OCI-LY1 (cell line): ENCODE measurements around the gene SLC22A7.

Experiments
- H2AFZ ChIP-seq: fragments of 200-600 bp; sonication (generic), shearing (Covaris generic); 2 replicates; pipeline ENCODE4 v1.6.0; 2014; ENCODE audit warnings: antibody characterized with exemption, mild to moderate bottlenecking, low read length
- H3F3A ChIP-seq: fragments of 200-600 bp; sonication (generic), shearing (Covaris generic); 2 replicates; pipeline ENCODE4 v1.6.0; 2014; ENCODE audit warnings: mild to moderate bottlenecking, antibody characterized with exemption, low read length, moderate library complexity; ENCODE audit not compliant: insufficient read depth
- H3K27ac ChIP-seq: fragments of 200-600 bp; sonication (generic); 2 replicates; pipeline ENCODE4 v1.5.1; 2014; ENCODE audit warnings: low read length, mixed run types, mild to moderate bottlenecking, low read depth; ENCODE audit not compliant: poor library complexity, severe bottlenecking
- H3K27me3 ChIP-seq: fragments of 200-600 bp; sonication (generic); 2 replicates; pipeline ENCODE4 v1.6.0; 2014; ENCODE audit warnings: antibody characterized with exemption, mild to moderate bottlenecking, low read length, moderate library complexity; ENCODE audit not compliant: insufficient read depth
- H3K36me3 ChIP-seq: fragments of 200-600 bp; sonication (generic); 2 replicates; pipeline ENCODE4 v1.6.1; 2014; ENCODE audit warnings: mild to moderate bottlenecking, antibody characterized with exemption, low read length, moderate library complexity, mixed read lengths; ENCODE audit not compliant: insufficient read depth
- H3K4me1 ChIP-seq: fragments of 200-600 bp; sonication (generic); 2 replicates; pipeline ENCODE4 v1.5.1; 2014; ENCODE audit warnings: mild to moderate bottlenecking, low read length, moderate library complexity; ENCODE audit not compliant: insufficient read depth, severe bottlenecking
- H3K4me2 ChIP-seq: fragments of 200-600 bp; sonication (generic), shearing (Covaris generic); 2 replicates; pipeline ENCODE4 v1.6.1; 2014; ENCODE audit warnings: low read length
- H3K4me3 ChIP-seq: fragments of 200-600 bp; sonication (generic); 2 replicates; pipeline ENCODE4 v1.5.1; 2014; ENCODE audit warnings: low read length, low read depth, mild to moderate bottlenecking, mixed read lengths; ENCODE audit not compliant: poor library complexity, severe bottlenecking
- H3K79me2 ChIP-seq: fragments of 200-600 bp; shearing (Covaris generic); 2 replicates; pipeline ENCODE4 v1.6.1; 2016; ENCODE audit warnings: mixed run types, low read length, mixed read lengths; ENCODE audit not compliant: insufficient read depth
- H3K9ac ChIP-seq: fragments of 200-600 bp; sonication (generic), shearing (Covaris generic); 2 replicates; pipeline ENCODE4 v1.6.1; 2014; ENCODE audit warnings: mild to moderate bottlenecking, low read length, mixed read lengths
- H3K9me2 ChIP-seq: fragments of 200-600 bp; sonication (generic), shearing (Covaris generic); 2 replicates; pipeline ENCODE4 v1.6.1; 2014; ENCODE audit warnings: low read depth, mild to moderate bottlenecking, low read length, mixed read lengths
- H3K9me3 ChIP-seq: fragments of 200-600 bp; shearing (Covaris generic); 2 replicates; pipeline ENCODE4 v1.6.1; 2014; ENCODE audit warnings: low read length, mixed read lengths
- H4K20me1 ChIP-seq: fragments of 200-600 bp; sonication (generic), shearing (Covaris generic); 2 replicates; pipeline ENCODE4 v1.6.0; 2016; ENCODE audit warnings: mild to moderate bottlenecking, low read length; ENCODE audit not compliant: insufficient read depth
- CTCF ChIP-seq: fragments of 200-600 bp; sonication (generic), shearing (Covaris generic); IDR thresholded peaks from 2 replicates; pipeline ENCODE4 v1.5.1; 2017; ENCODE audit warnings: mild to moderate bottlenecking, antibody characterized with exemption, low read length, moderate library complexity, mixed read lengths
- EZH2 ChIP-seq: fragments of 200-600 bp; sonication (generic), shearing (Covaris generic); IDR thresholded peaks from 2 replicates; pipeline ENCODE4 v1.8.0; 2017; ENCODE audit warnings: borderline replicate concordance, mixed run types, mild to moderate bottlenecking, antibody characterized with exemption, low read length, moderate library complexity, mixed read lengths

The SLC22A7 gene

DNA sequence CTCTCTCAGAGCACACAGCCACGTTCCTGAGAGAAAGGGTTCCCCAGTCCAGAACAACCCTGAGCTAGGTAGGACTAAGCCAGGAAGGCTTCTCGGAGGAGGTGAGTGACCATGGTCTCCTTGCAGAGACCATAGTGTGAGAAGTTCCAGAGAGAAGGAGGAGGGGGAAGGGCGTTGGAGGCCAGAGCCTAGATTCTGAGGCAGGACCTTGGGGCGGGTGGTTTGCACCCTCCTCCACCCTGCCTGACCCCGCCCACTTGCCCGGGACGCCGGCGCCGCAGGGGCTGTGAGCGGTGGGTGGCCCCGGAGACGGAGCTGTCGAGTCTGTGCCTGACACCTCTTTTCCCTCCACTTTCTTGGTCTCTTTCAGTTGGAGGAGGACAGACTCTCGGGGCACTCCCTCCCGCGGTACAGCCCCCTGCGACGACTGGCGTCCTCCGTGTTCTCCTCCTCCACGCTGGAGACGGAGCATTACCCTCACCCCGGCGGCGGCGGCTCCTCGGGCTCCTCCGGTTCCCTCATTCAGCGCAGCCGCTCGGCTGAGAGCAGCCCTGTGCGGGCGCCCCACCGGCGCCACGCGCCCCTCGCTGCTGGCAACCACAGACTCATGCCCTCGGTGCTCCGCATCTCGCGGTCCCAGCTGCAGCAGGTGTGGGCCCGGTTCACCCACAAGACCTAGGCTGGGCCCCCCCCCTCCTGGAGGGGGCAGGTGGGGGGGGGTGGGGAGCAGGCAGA, 28.6 kb upstream of the SLC22A7 start:
- H3K9me2 ChIP-seq = no peaks in the 10 kb centered on the region
- H3K4me1 ChIP-seq = peaks cover 26% of the 10 kb centered on the region
- no peak overlapping the region for H3K27ac ChIP-seq
- H3K9me3 ChIP-seq = no peaks in the 10 kb centered on the region
- H3K4me3 ChIP-seq = peak overlapping the region; percentile 38
- H3K9ac ChIP-seq = no peak overlapping the region
- H3K4me2 ChIP-seq = peak overlapping the region; percentile 70
- H2AFZ ChIP-seq = no peak overlapping the region
- 0 out of 2 replicates have a peak, but pooled peaks cover 6% of the 10 kb centered on the region for H3K27me3 ChIP-seq
- no peaks in the 10 kb centered on the region for H3K36me3 ChIP-seq
- no peak for TF ChIP-seq CTCF
- TF ChIP-seq EZH2 = no peak
- H3F3A ChIP-seq = no peaks in the 10 kb centered on the region
- no peaks in the 10 kb centered on the region for H4K20me1 ChIP-seq
- no peaks in the 10 kb centered on the region for H3K79me2 ChIP-seq

- no peak overlapping the region for H2AFZ ChIP-seq
- peaks cover 26% of the 10 kb centered on the region for H3K4me1 ChIP-seq
- H3K9ac ChIP-seq = no peak overlapping the region
- TF ChIP-seq CTCF = no peak
- H3K79me2 ChIP-seq = no peaks in the 10 kb centered on the region
- H3K4me3 ChIP-seq = no peak overlapping the region
- H3K9me3 ChIP-seq = no peaks in the 10 kb centered on the region
- H3K4me2 ChIP-seq = peak overlapping the region; percentile 2; the same call in 1 of the 2 replicates
- no peaks in the 10 kb centered on the region for H3K9me2 ChIP-seq
- no peak overlapping the region for H3K27ac ChIP-seq
- 0 out of 2 replicates have a peak, but pooled peaks cover 6% of the 10 kb centered on the region for H3K27me3 ChIP-seq
- no peaks in the 10 kb centered on the region for H3K36me3 ChIP-seq
- H4K20me1 ChIP-seq = no peaks in the 10 kb centered on the region
- H3F3A ChIP-seq = no peaks in the 10 kb centered on the region
Observed at GRCh38 chr6:43271103-43271815, 26.8 kb upstream of the SLC22A7 start.

DNA sequence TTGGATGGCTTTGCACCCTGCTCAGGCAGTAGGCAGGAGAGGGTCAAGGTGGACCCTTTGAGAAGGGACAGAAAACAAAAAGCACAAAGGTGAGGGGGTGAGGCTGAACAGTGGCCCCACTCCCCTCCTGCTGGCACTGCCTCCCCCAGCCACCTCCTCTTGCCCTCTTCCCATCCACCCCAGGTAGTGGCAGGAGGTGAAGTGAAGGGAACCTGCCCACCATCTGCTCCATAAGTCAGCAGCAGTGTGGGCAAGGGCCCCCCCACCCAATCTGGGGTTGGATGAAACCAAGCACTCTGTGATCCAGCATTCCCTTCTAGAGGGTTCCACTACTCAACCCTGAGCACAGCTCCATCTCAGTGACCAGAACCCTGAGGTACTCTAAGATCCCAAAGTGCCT, 26.1 kb upstream of the SLC22A7 start:
- Histone ChIP-seq H2AFZ (no peak overlapping the region), H3K79me2 (no peaks in the 10 kb centered on the region), H3K9ac (no peak overlapping the region), H3K9me3 (no peaks in the 10 kb centered on the region), H3K36me3 (no peaks in the 10 kb centered on the region), H4K20me1 (no peaks in the 10 kb centered on the region), H3K4me2 (no peak overlapping the region), H3K4me1 (peaks cover 26% of the 10 kb centered on the region), H3K27ac (no peak overlapping the region), H3K27me3 (0 out of 2 replicates have a peak, but pooled peaks cover 8% of the 10 kb centered on the region), H3K9me2 (no peaks in the 10 kb centered on the region), H3F3A (no peaks in the 10 kb centered on the region), H3K4me3 (no peak overlapping the region)
- TF ChIP-seq EZH2 (no peak), CTCF (no peak)
